Central memory CD4-positive, alpha-beta T cell (primary cell): ENCODE results near the gene DNAJC1.
"Not testable (repeated sequence)": the region's sequence is repeated elsewhere in the genome, so short reads cannot be mapped to it uniquely, and the experiment has no call there.

ENCODE experiments used
- DNase-seq: peaks from one replicate; pipeline ENCODE4 v3.0.0; 2022
- total RNA-seq, 3 experiments: gene quantifications; one replicate each; lab custom pipeline; 2026; lab: John Stamatoyannopoulos, UW

DNAJC1 gene, protein sequence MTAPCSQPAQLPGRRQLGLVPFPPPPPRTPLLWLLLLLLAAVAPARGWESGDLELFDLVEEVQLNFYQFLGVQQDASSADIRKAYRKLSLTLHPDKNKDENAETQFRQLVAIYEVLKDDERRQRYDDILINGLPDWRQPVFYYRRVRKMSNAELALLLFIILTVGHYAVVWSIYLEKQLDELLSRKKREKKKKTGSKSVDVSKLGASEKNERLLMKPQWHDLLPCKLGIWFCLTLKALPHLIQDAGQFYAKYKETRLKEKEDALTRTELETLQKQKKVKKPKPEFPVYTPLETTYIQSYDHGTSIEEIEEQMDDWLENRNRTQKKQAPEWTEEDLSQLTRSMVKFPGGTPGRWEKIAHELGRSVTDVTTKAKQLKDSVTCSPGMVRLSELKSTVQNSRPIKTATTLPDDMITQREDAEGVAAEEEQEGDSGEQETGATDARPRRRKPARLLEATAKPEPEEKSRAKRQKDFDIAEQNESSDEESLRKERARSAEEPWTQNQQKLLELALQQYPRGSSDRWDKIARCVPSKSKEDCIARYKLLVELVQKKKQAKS
- total RNA-seq: 17.4 to 32.6 (median 31.9) reads per million in 3 experiments

DNA sequence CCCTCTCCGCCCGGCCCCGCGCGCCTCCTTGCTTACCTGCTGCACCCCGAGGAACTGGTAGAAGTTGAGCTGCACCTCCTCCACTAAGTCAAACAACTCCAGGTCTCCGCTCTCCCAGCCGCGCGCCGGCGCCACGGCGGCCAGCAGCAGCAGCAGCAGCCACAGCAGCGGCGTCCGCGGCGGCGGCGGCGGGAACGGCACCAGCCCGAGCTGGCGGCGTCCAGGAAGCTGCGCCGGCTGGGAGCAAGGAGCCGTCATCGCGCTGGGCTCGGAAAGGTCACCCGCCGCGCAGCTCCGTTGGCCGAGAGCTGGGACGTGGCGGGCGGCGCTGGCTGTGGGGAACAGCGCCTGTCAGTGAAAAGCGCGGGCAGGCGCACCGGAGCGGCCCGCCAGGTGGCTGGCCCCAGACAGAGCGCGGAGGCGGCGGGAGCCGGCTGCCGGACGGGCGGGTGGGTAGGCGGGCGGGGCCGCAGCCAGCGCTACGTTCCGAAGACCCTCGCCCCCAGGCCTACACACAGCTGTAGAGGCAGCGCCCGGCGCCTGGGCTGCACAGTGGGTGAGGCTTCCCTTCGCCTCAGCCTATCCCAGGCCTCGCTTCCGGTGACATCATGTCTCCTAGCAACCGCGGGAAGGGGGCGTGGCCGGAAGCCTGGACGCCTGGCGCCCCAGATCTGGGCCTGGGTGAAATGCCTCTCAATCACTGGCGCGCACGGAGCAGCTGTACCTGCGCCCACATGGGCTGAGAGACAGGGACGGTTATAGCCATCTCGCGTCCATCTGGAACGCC is at the start of gene DNAJC1:
TSS of gene DNAJC1 (minus strand) at position 554 of the 787 bp plus-strand sequence. CDS start at position 258, 296 bp downstream.
- DNase-seq: peak; percentile 96

DNA sequence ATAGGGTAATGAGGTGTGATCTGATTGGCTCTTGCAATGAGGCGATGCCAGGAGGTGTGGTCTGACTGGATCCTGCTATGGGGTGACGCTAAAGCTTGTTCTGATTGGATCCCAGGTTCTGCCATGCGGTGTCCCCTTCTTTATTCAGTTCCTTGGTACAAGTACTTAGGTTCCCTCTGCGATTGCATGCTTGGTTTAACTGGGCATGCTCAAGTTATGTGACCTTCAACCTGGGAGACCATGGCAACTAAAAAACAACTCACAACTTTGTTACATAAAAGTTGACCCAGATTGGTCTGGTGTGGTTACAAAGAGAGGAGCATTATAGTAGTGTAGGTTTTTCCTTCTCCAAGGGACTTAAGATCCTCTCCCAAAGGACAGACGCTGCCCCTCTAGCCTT is 49.5 kb upstream of the DNAJC1 start:
- no peak for DNase-seq

DNA sequence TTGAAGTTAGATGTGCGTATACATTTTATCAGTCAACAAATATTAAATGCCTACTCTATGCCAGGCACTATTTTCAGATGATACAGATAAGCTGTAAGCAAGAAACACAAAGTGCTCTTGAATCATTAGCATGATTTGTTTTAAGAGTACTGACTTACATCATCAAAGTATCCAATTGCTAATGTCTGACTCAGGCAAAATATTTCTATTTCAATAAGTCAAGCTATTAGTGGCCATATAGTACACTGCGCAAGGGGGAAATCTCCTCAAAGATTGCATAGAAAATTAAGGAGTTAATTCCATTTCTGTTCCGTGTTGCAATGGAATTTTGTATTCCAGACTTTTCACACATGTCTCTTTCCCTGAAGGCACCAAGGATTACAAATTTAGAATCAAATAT is 46.1 kb upstream of the DNAJC1 start:
- DNase-seq: no peak

DNA sequence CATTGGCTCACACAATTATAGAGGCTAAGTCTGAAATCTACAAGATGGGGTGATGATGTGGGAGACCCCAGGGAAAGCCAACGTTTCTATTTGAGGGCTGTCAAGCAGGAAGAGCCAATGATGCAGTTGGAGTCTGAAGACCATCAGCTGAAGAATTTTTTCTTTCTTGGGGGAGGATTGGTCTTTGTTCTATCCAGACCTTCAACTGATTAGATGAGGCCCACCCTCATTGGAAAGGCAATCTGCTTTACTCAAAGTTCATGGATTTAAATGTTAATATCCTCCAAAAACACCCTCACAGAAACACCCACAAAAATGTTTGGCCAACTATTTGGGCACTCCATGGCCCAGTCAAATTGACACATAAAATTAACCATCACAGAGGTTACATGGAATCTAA is 44.3 kb upstream of the DNAJC1 start:
- DNase-seq: no peak

DNA sequence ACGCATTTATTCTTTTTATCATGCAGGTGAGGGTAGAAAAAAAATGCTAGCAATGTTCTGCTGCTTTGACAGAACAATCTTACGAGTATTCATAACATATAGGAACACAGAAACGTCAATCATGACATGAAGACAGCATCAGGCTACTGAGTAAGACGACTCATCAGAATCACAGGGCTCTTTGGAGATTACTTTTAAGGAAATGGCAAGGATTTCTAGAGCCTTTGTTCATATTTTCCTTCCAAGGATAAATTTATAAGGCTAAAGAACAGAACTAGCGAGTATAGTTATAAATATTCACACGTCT is 39.8 kb upstream of the DNAJC1 start:
- no peak for DNase-seq

DNA sequence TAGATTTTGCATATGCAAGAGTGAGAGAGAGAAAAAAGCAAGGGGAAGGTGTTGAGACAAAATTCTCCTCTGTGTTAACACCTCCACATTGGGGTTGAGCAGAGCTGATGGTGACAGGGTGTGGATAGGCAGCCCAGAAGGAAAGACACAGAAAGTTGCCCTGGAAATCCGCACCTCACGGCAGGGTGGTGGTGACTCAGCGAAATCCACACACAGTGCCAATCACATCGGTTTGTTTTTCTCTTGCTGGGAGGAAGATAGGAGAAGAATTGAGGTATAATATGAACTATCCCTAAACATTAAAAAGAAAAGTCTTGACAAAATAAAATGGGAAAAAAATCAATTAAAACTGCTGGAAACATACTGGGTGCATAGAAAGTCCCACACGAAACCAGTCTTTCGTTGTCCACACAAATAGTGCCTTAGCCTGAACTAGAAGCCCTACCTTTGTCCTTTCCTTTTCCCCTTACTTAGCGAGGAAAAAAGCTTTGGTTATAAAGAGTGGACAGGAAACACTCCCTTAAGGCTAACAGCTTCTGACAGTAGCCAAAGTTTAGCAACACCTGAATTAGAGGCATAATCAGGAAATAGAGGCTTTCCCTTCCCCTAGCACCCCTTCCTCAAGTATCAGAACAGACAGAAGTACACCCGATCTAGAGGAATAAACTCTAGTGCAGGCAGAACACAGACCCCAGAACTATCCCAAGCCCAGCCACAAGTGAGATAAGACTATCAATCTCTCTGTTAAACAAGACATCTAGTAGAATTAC is 39.2 kb upstream of the DNAJC1 start:
- no peak for DNase-seq

DNA sequence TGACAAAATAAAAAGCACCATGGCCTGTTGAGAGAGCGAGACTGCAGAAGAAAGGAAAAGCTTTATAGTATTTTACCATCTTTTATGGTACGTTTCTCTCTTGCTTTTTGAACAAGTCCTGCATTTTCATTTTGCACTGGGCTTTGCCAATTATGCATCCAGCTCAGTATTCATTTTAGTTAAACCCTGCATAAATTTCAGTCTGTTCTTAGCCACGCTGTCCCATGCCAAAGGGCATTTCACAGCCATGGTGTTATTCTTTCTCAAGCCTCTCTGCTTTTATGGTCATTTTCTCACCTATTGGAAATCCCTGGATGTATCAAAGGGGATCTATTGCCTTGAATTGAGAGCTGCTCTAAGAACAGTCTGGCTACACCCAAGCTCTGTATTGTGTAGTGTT is 30.8 kb upstream of the DNAJC1 start:
- no peak for DNase-seq

DNA sequence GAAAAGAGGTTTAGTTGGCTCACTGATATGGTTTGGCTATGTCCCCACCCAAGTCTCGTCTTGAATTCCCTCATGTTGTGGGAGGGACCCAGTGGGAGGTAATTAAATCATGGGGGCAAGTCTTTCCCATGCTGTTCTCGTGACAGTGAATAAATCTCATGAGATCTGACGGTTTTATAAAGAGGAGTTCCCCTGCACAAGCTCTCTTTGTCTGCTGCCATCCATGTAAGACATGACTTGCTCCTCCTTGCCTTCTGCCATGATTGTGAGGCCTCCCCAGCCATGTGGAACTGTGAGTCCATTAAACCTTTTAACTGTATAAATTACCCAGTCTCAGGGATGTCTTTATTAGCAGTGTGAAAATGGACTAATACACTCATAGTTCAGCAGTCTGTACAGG is 28.7 kb upstream of the DNAJC1 start:
- DNase-seq: not testable (repeated sequence)

DNA sequence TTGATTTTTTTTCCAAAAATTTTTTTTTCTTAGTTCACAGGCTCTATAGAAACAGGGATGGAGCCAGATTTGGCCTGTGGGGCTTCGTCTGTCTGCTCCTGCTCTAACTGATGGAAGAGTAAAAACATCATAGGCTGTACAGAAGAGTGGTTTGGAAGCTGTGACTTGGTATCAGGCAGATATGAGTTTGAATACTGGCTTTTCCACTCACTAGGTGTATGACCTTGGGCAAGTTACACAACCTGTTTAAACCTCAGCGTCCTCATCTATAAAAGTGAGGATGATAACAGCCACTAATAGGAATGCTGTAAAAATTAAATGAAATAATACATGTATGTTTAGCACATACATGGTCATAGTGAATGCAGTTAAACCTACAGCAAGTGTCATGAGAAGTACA is 26.9 kb upstream of the DNAJC1 start:
- no peak for DNase-seq

DNA sequence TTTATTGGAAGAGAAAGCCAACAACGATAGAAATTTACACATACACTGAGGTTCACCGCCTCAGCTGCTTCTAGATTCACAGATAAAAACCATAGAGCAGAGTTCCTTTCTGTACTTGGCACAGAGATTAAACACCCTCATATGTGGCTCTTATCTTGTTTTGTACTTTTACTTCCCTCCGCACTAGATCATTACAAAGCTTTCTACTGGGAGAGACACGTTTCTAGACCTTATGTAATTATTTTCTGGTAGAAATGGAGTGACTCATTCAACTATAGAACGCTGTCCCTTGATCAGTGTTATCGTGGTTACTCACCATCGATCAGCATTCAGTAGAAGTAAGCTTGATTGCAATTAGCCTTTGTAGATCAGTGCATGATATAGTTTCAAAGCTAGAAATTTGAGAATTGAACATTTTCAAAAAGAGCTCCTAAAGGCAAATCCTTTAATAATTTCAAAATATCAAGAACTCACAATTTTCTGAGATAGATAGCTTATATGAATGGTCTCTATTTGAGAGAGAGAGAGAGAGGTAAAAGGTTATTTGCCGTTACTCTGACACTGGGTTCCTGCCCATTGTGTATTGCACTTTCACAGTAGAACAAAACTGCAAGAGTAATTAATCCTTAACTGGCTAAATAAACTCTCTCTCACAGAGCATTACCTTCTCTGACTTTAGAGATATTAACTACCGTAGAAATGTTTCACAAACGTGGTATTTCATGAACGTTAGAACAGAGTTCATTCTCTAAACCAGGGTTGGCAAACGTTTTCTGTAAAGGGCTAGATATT is 26.1 kb upstream of the DNAJC1 start:
- peak; percentile 11 for DNase-seq

DNA sequence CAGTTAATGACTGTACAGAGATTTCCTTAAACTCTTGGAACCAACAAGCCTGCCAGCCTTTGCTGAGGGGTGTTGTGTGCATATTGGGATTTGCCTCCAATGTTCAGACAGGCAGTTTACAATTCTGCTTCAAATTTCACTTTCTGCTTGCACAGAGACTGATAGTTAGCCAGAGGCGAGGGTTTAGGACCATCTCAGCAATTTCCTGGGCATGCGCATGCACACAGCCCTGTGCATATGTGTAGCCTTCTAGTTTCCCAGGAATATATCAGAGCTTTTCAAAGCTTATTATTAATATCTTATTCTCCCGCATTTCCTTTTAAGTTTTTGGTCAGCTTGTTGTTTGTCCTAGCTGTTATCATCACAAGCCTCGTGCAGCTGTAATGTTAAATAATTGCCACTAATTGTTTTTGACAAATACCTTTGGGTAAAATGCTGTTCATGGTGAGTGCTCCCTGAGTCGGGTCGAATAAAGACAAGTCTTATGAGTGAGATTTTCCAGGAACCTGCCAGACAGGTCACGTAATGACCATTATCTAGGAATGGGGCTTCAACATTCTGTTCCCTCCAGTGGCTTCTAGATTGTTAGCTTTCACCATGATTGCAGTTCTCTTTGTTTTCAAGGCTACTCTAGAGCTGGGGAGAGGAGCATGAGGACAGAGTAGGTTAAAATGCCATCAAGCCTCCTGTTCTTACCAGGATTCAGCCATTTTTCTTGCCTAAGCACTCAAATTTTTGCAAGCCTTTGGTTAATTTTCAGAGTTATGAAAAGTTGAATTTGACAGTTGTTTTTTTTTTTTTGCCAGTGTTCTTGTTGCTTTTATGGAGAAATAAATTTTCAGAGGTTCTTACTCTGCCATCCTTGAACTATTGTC is 24.1 kb upstream of the DNAJC1 start:
- DNase-seq: no peak

DNA sequence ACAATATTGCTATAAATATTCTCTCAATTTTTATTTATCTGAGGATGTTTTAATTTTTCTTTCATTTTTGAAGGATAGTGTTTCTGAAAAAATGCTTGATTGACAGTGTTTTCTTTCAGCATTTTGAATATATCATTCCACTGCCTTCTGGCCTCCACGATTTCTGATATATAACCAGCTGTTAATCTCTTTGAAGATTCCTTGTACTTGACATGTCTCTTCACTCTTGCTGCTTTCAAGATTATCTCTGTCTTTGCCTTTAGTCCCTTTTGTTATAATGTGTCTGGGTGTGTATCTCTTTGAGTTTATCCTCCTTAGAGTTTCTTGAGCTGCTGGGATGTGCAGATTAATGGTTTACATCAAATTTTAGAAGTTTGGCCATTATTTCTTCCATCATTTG is 22.8 kb upstream of the DNAJC1 start:
- no peak for DNase-seq

DNA sequence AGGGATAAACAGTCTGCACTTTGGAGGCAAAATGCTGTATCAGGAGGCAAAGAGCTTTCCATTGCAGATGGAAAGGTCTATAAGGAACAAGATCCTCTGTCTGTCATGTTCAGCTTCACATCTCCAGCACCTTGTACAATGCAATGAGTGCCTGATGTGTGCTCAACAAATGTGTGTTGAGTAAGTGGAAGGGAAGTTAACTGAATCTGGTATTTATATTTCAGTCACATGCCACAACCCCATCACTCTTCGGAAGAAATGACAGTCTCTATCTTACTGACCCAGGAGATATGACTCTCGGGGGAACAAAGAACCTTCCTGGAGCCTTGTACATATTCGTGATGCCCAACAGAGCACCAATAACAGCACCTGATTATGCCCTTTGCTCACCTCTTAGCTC is 20.0 kb upstream of the DNAJC1 start:
- DNase-seq: no peak

DNA sequence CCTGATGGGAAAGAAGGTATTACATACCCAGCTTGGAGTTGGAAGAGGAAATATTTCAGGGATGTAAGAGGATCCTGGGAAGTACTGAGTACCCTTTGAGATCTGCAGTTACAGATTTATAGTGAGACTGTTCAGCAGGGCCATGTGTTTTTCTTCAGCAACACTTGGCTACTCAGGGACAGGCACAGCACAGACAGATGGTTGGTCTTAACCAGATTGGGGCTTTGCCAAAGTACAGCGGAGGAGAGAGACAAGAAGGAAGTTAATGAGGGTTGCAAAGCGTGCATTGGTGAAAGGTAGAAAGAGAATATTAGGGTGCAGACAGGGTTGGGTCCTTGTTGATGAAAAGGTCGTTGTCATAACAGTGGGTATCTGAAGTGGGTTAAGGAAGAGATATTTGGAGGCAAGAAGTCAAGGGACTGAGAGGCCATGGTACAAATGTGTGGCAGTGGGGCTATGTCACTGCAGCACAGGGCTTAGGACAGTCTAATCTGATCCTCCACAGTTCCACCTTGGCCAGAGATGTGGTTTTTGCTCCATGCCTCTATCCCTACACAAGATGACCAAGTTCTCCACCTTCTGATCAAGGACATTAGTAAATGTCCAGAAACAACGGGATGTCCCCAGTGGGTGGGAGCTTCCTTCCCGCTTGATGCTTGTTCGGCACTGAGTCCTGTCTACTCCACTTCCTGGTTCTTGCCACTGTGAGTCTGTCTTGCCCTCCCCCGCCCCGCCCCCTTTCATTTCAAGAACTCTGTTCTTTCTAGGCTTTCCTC is 18.9 kb upstream of the DNAJC1 start:
- DNase-seq: peak; percentile 49

DNA sequence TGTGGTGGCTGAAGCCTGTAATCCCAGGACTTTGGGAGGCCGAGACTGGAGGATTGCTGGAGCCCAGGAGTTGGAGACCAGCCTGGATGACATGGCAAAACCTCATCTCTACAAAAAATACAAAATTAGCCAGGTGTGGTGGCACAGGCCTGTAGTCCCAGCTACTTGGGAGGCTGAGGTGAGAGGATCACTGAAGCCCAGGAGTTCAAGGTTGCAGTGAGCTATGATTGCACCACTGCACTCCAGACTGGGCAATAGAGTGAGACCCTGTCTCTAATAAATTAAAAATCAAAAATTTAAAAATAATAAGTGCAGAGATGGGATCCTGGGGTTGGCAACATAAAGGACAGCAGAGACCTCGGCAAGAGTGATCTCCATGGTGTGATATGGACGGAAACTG is 17.6 kb upstream of the DNAJC1 start:
- not testable (repeated sequence) for DNase-seq

DNA sequence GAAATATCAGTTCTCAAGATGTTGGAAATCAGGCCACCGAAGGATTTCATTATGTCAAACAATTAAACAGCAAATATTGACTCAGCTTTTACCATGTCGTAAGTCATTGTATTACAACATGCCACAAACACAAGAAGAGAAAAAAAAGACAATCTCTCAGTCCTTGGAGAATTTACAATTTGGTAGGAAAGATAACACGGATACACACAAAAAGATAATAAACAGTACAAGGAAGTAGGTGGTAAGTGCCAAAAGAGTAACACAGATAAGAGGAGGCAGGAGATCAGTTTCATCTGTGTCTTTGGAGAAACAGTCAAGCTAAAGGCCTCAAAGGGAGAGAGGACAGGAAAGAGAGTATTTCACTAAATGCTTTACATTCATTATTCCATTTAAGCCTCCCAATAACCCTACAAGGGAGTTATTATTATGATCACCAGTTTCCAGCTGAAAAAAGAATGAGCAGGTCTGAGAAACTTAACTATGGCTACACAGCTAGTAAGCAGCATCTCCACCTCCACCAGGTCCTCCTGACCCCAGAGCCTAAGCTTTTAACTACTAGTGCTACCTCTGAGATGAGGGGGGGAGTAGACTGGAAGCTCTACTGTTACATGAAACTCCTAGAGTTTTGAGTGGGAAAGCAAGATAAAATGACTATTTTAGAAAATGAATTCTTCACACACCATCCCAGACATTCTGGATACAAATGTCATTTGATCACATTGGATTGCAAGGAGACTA is 13.9 kb upstream of the DNAJC1 start:
- no peak for DNase-seq

DNA sequence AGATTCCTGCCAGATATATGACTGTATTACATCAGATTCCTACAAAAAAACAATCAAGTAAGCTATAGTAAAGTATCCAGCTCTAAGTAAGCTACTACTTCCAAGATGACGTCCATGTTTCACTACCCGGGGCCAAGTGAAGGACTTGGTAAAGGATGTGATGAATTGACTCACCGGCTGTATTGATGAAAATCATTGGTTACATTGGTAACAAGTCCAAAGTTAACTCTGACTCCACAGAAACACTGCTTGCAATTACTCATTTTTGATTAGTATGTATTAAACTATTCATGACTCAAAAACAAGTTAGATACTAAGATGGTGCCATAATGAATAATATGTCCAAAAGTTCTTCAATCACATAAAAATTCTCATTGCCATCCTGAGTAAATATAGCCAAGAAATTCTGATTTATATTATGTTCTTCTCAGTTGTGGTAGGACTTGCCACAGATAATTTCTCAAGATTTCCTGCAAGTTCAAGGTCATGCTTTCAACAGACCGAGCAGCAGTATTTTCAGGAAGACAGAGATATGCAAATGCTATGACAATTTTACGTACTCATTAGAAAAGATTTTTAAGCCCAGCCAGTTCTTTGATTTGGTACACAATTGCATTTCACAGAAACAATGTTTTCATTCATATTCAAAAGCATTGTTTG is 12.6 kb upstream of the DNAJC1 start:
- DNase-seq: no peak

DNA sequence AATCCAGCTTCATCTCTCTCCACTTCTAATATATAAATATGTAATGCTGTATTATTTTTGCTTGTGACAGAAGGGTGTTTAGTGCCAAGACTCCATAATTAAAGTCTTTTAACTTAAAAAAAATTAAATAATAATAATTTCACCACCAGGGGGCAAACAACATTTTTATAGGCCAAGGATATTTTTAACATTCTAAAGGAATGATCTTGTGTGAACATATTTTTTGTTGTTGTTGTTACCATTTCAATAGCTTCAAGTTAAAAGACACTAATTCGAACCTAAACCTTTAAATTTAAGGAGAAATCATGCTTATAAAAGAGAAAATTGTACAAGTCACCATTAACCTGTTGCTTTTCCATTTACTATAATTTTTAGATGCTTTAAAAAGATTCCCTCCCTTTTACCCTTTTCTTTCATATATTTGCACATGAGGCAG is 7.5 kb upstream of the DNAJC1 start:
- DNase-seq: peak; percentile 41

DNA sequence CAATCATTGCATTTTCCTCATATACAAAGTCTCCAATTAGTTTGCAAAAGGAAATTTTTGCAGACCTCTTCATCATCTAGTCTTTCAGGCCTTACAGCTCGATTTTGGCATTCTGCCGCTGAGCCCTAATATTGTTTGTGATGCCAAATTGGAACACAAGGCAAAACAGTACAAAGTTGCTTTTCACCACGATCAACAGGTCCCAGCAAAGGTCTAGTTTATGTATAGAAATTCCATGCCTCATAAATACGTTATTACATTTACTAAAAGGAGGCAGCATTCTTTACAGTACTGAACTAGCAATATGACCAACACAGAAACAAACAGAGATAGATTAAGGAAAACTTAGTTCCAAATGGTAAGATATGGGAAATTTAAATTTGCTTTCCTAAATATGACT is 7.0 kb upstream of the DNAJC1 start:
- DNase-seq: no peak
